HCT116 (cell line): ENCODE results near the gene ACER2. TPM values are rescaled to one million over a fixed set of nuclear protein-coding genes. Genes with fewer than 3 reads are reported as not detected.

Source experiments
- ATAC-seq: fragments of 200-7000 bp; cut with Tn5 transposase; 2 replicates; pipeline ENCODE4 v1.9.1; 2020; ENCODE audit warnings: mild to moderate bottlenecking, moderate library complexity
- BruUV-seq: library from RNA; stranded (reverse); fragments of 400-500 nt; replicated peaks from 2 replicates; lab custom pipeline; 2021; lab: Mats Ljungman, UMichigan
- CTCF ChIA-PET: fragments of 300-600 bp; sonication (Branson Sonifier 250); formaldehyde crosslinking; loops from one replicate; lab custom pipeline; 2021; ENCODE audit warnings: antibody characterized with exemption; lab: Charles Lee
- POLR2A ChIA-PET: fragments of 300-600, 350-600 bp; sonication (Branson Sonifier 250); formaldehyde crosslinking; loops from one replicate; lab custom pipeline; 2021; ENCODE audit warnings: antibody characterized with exemption; lab: Charles Lee
- RAD21 ChIA-PET, 2 experiments: fragments of 300-600 bp; sonication (Branson Sonifier 250); formaldehyde crosslinking; loops; one replicate each; lab custom pipeline; 2023; ENCODE audit warnings: low total read pairs in 2 of 2; ENCODE audit not compliant: uncharacterized antibody in 2 of 2, unreplicated experiment in 2 of 2, low non-redundant PET in 1 of 2; lab: Charles Lee
- DNase-seq: peaks from one replicate; pipeline ENCODE4 v3.0.0-alpha.2; 2010; ENCODE audit warnings: low read depth, low spot score
- H2AFZ ChIP-seq: fragments of 200-600 bp; shearing (Covaris generic), sonication (generic); 2 replicates; pipeline ENCODE4 v1.6.1; 2017; ENCODE audit warnings: low read depth, mixed run types, mixed read lengths, antibody characterized with exemption, low read length; ENCODE audit not compliant: poor library complexity, severe bottlenecking
- H3K27ac ChIP-seq: 2 replicates; pipeline ENCODE4 v1.5.1; 2012; ENCODE audit warnings: low read depth, low read length
- H3K27me3 ChIP-seq: fragments of 200-600 bp; sonication (generic); 2 replicates; pipeline ENCODE4 v1.6.1; 2016; ENCODE audit warnings: mixed run types, low read length, mixed read lengths; ENCODE audit not compliant: insufficient read depth
- H3K36me3 ChIP-seq, 2 experiments: fragments of 200-500 bp in 1 of 2; fragments of 200-600 bp in 1 of 2; sonication (Bioruptor generic) in 1 of 2; sonication (generic) in 1 of 2; 2 replicates each; pipeline versions ENCODE4 v1.5.1 to v1.6.1; 2014 to 2016; ENCODE audit warnings: low read length in 2 of 2, inconsistent platforms in 1 of 2, mixed read lengths in 1 of 2, mixed run types in 1 of 2; ENCODE audit not compliant: insufficient read depth in 2 of 2, control insufficient read depth in 1 of 2
- H3K4me1 ChIP-seq, 2 experiments: fragments of 200-600 bp in 1 of 2; sonication (generic) in 1 of 2; 2 replicates each; pipeline versions ENCODE4 v1.5.1 to v1.6.1; 2012 to 2017; ENCODE audit warnings: low read length in 2 of 2, inconsistent platforms in 1 of 2, mild to moderate bottlenecking in 1 of 2, mixed read lengths in 1 of 2, mixed run types in 1 of 2, moderate library complexity in 1 of 2; ENCODE audit not compliant: insufficient read depth in 2 of 2, control insufficient read depth in 1 of 2
- H3K4me2 ChIP-seq: fragments of 200-600 bp; sonication (generic); 2 replicates; pipeline ENCODE4 v1.6.1; 2017; ENCODE audit warnings: mixed run types, low read length, mixed read lengths
- H3K4me3 ChIP-seq, 2 experiments: fragments of 200-600 bp in 1 of 2; sonication (generic) in 1 of 2; replicated peaks in 1 of 2; 2 replicates each; pipeline ENCODE4 v1.5.1; 2011 to 2016; ENCODE audit warnings: low read length in 2 of 2, control low read depth in 1 of 2, low read depth in 1 of 2, mild to moderate bottlenecking in 1 of 2, mixed read lengths in 1 of 2, mixed run types in 1 of 2
- H3K79me2 ChIP-seq: fragments of 200-600 bp; sonication (generic); 2 replicates; pipeline ENCODE4 v1.6.1; 2017; ENCODE audit warnings: mild to moderate bottlenecking, mixed run types, low read length, moderate library complexity, mixed read lengths; ENCODE audit not compliant: insufficient read depth
- H3K9ac ChIP-seq: fragments of 200-600 bp; sonication (generic); 2 replicates; pipeline ENCODE4 v1.6.1; 2016; ENCODE audit warnings: low read length, mixed read lengths
- H3K9me2 ChIP-seq: fragments of 200-600 bp; sonication (generic), shearing (Covaris generic); 2 replicates; pipeline ENCODE4 v1.6.1; 2017; ENCODE audit warnings: mixed run types, mild to moderate bottlenecking, moderate library complexity; ENCODE audit not compliant: insufficient read depth
- H3K9me3 ChIP-seq, 2 experiments: fragments of 200-500 bp in 1 of 2; fragments of 200-600 bp in 1 of 2; sonication (Bioruptor generic) in 1 of 2; sonication (generic) in 1 of 2; 2 replicates each; pipeline ENCODE4 v1.6.1; 2014 to 2017; ENCODE audit warnings: low read length in 2 of 2, mixed read lengths in 2 of 2, inconsistent platforms in 1 of 2, low read depth in 1 of 2, mild to moderate bottlenecking in 1 of 2, mixed run types in 1 of 2, moderate library complexity in 1 of 2; ENCODE audit not compliant: control insufficient read depth in 1 of 2, insufficient read depth in 1 of 2
- H4K20me1 ChIP-seq: fragments of 200-600 bp; sonication (generic), shearing (Covaris generic); 2 replicates; pipeline ENCODE4 v1.6.1; 2017; ENCODE audit warnings: mixed run types, mild to moderate bottlenecking, moderate library complexity; ENCODE audit not compliant: insufficient read depth
- EGR1 ChIP-seq: IDR thresholded peaks from 2 replicates; pipeline ENCODE4 v1.6.1; 2012; ENCODE audit warnings: low read depth
- EZH2 ChIP-seq: fragments of 200-600 bp; sonication (generic); IDR thresholded peaks from 2 replicates; pipeline ENCODE4 v1.6.1; 2017; ENCODE audit warnings: antibody characterized with exemption, mixed run types
- EZH2phosphoT487 ChIP-seq: fragments of 200-600 bp; IDR thresholded peaks from 2 replicates; pipeline ENCODE4 v1.6.1; 2018; ENCODE audit warnings: antibody characterized with exemption, borderline replicate concordance
- JUND ChIP-seq: IDR thresholded peaks from 2 replicates; pipeline ENCODE4 v1.6.1; 2012
- MAX ChIP-seq: IDR thresholded peaks from 2 replicates; pipeline ENCODE4 v1.6.1; 2012
- POLR2AphosphoS5 ChIP-seq: IDR thresholded peaks from 2 replicates; pipeline ENCODE4 v1.6.1; 2011; ENCODE audit warnings: mild to moderate bottlenecking, low read depth, low read length, moderate library complexity
- RAD21 ChIP-seq: IDR thresholded peaks from 2 replicates; pipeline ENCODE4 v1.6.1; 2012; ENCODE audit warnings: low read depth, mild to moderate bottlenecking
- SIN3A ChIP-seq: IDR thresholded peaks from 2 replicates; pipeline ENCODE4 v1.6.1; 2012; ENCODE audit warnings: low read depth
- SP1 ChIP-seq: IDR thresholded peaks from 2 replicates; pipeline ENCODE4 v1.6.1; 2012; ENCODE audit warnings: low read depth
- SRF ChIP-seq: IDR thresholded peaks from 2 replicates; pipeline ENCODE4 v1.6.1; 2012; ENCODE audit warnings: low read depth
- TCF7L2 ChIP-seq: IDR thresholded peaks from 2 replicates; pipeline ENCODE4 v1.7.0; 2011; ENCODE audit warnings: borderline replicate concordance, inconsistent platforms; ENCODE audit not compliant: insufficient read depth, insufficient read length; ENCODE audit errors: extremely low read depth
- YY1 ChIP-seq: IDR thresholded peaks from 2 replicates; pipeline ENCODE4 v1.6.1; 2011; ENCODE audit warnings: low read length, low read depth, moderate library complexity, mild to moderate bottlenecking; ENCODE audit not compliant: insufficient replicate concordance; ENCODE audit errors: extremely low read depth
- intact Hi-C: fragments of 100-400 bp; cut with micrococcal nuclease; formaldehyde crosslinking; loops from 2 replicates; pipeline ENCODE4 v1.10.0; 2022
- total RNA-seq: library from RNA; stranded (reverse); gene quantifications from one replicate; pipeline ENCODE4 v1.2.1, GENCODE V29; 2021; ENCODE audit not compliant: unreplicated experiment
- TF ChIP-seq, protein P1 (sequence below), 3 experiments: fragments of 200-600 bp in 1 of 3; sonication (generic) in 1 of 3; IDR thresholded peaks in 2 of 3; conservative IDR thresholded peaks in 1 of 3; 2 replicates each; pipeline ENCODE4 v1.5.1; 2012 to 2017; ENCODE audit warnings: low read depth in 2 of 3, low read length in 2 of 3, antibody characterized with exemption in 1 of 3, borderline replicate concordance in 1 of 3, control low read depth in 1 of 3, mild to moderate bottlenecking in 1 of 3, mixed read lengths in 1 of 3, mixed run types in 1 of 3, moderate library complexity in 1 of 3; ENCODE audit not compliant: insufficient read depth in 1 of 3
- TF ChIP-seq, protein P2 (sequence below): IDR thresholded peaks from 2 replicates; pipeline ENCODE4 v1.6.1; 2011; ENCODE audit warnings: mild to moderate bottlenecking, low read length, moderate library complexity; ENCODE audit not compliant: insufficient replicate concordance; ENCODE audit errors: extremely low read depth

The ACER2 gene
- total RNA-seq, 1 experiment from 2014 or later = 4.3 TPM

- intact Hi-C loops = no loop called here
- TF ChIP-seq EZH2 = no peak
- TF ChIP-seq, protein P1, sequence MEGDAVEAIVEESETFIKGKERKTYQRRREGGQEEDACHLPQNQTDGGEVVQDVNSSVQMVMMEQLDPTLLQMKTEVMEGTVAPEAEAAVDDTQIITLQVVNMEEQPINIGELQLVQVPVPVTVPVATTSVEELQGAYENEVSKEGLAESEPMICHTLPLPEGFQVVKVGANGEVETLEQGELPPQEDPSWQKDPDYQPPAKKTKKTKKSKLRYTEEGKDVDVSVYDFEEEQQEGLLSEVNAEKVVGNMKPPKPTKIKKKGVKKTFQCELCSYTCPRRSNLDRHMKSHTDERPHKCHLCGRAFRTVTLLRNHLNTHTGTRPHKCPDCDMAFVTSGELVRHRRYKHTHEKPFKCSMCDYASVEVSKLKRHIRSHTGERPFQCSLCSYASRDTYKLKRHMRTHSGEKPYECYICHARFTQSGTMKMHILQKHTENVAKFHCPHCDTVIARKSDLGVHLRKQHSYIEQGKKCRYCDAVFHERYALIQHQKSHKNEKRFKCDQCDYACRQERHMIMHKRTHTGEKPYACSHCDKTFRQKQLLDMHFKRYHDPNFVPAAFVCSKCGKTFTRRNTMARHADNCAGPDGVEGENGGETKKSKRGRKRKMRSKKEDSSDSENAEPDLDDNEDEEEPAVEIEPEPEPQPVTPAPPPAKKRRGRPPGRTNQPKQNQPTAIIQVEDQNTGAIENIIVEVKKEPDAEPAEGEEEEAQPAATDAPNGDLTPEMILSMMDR (IDR thresholded peaks at IDR 0.05 in 2 of 3, conservative IDR thresholded peaks at IDR 0.05 in 1 of 3; ENCODE audit: borderline replicate concordance in 1 of 3, insufficient read depth in 1 of 3, low read depth in 2 of 3, low read length in 2 of 3) = no peak
- TF ChIP-seq, protein P2, sequence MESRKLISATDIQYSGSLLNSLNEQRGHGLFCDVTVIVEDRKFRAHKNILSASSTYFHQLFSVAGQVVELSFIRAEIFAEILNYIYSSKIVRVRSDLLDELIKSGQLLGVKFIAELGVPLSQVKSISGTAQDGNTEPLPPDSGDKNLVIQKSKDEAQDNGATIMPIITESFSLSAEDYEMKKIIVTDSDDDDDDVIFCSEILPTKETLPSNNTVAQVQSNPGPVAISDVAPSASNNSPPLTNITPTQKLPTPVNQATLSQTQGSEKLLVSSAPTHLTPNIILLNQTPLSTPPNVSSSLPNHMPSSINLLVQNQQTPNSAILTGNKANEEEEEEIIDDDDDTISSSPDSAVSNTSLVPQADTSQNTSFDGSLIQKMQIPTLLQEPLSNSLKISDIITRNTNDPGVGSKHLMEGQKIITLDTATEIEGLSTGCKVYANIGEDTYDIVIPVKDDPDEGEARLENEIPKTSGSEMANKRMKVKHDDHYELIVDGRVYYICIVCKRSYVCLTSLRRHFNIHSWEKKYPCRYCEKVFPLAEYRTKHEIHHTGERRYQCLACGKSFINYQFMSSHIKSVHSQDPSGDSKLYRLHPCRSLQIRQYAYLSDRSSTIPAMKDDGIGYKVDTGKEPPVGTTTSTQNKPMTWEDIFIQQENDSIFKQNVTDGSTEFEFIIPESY = no peak
- no peak for TF ChIP-seq YY1
- TF ChIP-seq EZH2phosphoT487 = no peak
- TF ChIP-seq RAD21 = no peak
- TF ChIP-seq EGR1 = no peak
- no peak for TF ChIP-seq MAX
- no peak for TF ChIP-seq TCF7L2
- no peak for TF ChIP-seq SIN3A
- no peak for TF ChIP-seq SRF
- no peak for TF ChIP-seq JUND
- no peak for TF ChIP-seq SP1
- TF ChIP-seq POLR2AphosphoS5 = no peak
- TF ChIP-seq, all 23 proteins: peak for 0
- Histone ChIP-seq H3K4me1 (peaks cover 0 to 7% of the 10 kb centered on the region in 2 experiments; a peak in 2 of 4 replicates), H3K36me3 (no peaks in the 10 kb centered on the region), H3K9me2 (no peaks in the 10 kb centered on the region), H3K4me3 (no peak overlapping the region), H3K27ac (no peak overlapping the region), H3K9me3 (no peaks in the 10 kb centered on the region), H3K27me3 (no peaks in the 10 kb centered on the region), H3K79me2 (no peaks in the 10 kb centered on the region), H3K9ac (no peak overlapping the region), H3K4me2 (no peak overlapping the region), H4K20me1 (no peaks in the 10 kb centered on the region), H2AFZ (no peak overlapping the region)
- DNase-seq = no peak
- ATAC-seq = no peak
- CTCF ChIA-PET = no interaction called here
- BruUV-seq = no TSS peak
- POLR2A ChIA-PET = no interaction called here
- RAD21 ChIA-PET = interaction anchor here in 1 of 2 experiments (0.6 kb wide), 1 partner anchor 285 kb away, joined by 4 read pairs; no protein-coding TSS in a partner anchor
These were observed 51.4 kb downstream of the ACER2 start for GRCh38 chr9:19460243-19460642.
